IMR-90 (cell line): Measurements from ENCODE around the gene CAPZA3. TPM values are rescaled to one million over a fixed set of nuclear protein-coding genes. Genes with fewer than 3 reads are reported as not detected.

Source experiments
- ATAC-seq: fragments of 200-7000 bp; cut with Tn5 transposase; 2 replicates; pipeline ENCODE4 v1.9.1; 2020; ENCODE audit warnings: low read depth, mild to moderate bottlenecking, moderate library complexity
- BruUV-seq: library from RNA; stranded (reverse); fragments of 400-500 nt; replicated peaks from 2 replicates; lab custom pipeline; 2021; lab: Mats Ljungman, UMichigan
- CTCF ChIA-PET: fragments of 300-600 bp; formaldehyde crosslinking; extraction: SDS; loops from one replicate; lab custom pipeline; 2021; ENCODE audit warnings: antibody characterized with exemption; lab: Yijun Ruan, JAX
- POLR2A ChIA-PET: fragments of 300-600 bp; sonication (Branson Sonifier 250); formaldehyde crosslinking; loops from one replicate; lab custom pipeline; 2022; ENCODE audit warnings: antibody characterized with exemption; ENCODE audit not compliant: unreplicated experiment; lab: Charles Lee
- DNase-seq: peaks from one replicate; pipeline ENCODE4 v3.0.0; 2013
- H2AFZ ChIP-seq: replicated peaks from 2 replicates; pipeline ENCODE3; 2013; ENCODE audit warnings: low read length, mild to moderate bottlenecking; ENCODE audit not compliant: poor library complexity
- H2AK5ac ChIP-seq: 2 replicates; pipeline ENCODE4 v1.6.1; 2013; ENCODE audit warnings: low read depth, low read length, inconsistent platforms
- H2AK9ac ChIP-seq: replicated peaks from 2 replicates; pipeline ENCODE3; 2013; ENCODE audit warnings: mild to moderate bottlenecking, low read depth, low read length, moderate library complexity; ENCODE audit not compliant: poor library complexity
- H2BK120ac ChIP-seq: 2 replicates; pipeline ENCODE4 v1.6.1; 2013; ENCODE audit warnings: low read depth, low read length, inconsistent platforms
- H2BK15ac ChIP-seq: 3 replicates; pipeline ENCODE4 v1.6.1; 2013; ENCODE audit warnings: low read depth, low read length, inconsistent platforms
- H2BK20ac ChIP-seq: 2 replicates; pipeline ENCODE4 v1.6.1; 2013; ENCODE audit warnings: low read depth, mild to moderate bottlenecking, inconsistent platforms, low read length, moderate library complexity
- H2BK5ac ChIP-seq: 2 replicates; pipeline ENCODE4 v1.6.1; 2013; ENCODE audit warnings: mild to moderate bottlenecking, low read depth, low read length, inconsistent platforms; ENCODE audit not compliant: poor library complexity, severe bottlenecking
- H3K14ac ChIP-seq: replicated peaks from 2 replicates; pipeline ENCODE4 v1.6.1; 2013; ENCODE audit warnings: low read depth, low read length, inconsistent platforms
- H3K18ac ChIP-seq: 2 replicates; pipeline ENCODE4 v1.6.1; 2013; ENCODE audit warnings: low read depth, low read length, control low read depth
- H3K23ac ChIP-seq: 2 replicates; pipeline ENCODE4 v1.6.1; 2013; ENCODE audit warnings: low read depth, low read length, inconsistent platforms
- H3K27ac ChIP-seq: 2 replicates; pipeline ENCODE4 v1.5.1; 2013; ENCODE audit warnings: mild to moderate bottlenecking, control low read depth, low read length; ENCODE audit not compliant: insufficient read depth
- H3K27me3 ChIP-seq: 2 replicates; pipeline ENCODE4 v1.6.1; 2013; ENCODE audit warnings: low read length; ENCODE audit not compliant: control insufficient read depth, insufficient read depth
- H3K36me3 ChIP-seq: 2 replicates; pipeline ENCODE4 v1.6.1; 2013; ENCODE audit warnings: low read length, mixed read lengths; ENCODE audit not compliant: control insufficient read depth, insufficient read depth
- H3K4ac ChIP-seq: 2 replicates; pipeline ENCODE4 v1.6.1; 2013; ENCODE audit warnings: low read depth, low read length, inconsistent platforms
- H3K4me1 ChIP-seq: 2 replicates; pipeline ENCODE4 v1.6.1; 2013; ENCODE audit warnings: low read length, mixed read lengths; ENCODE audit not compliant: control insufficient read depth, insufficient read depth
- H3K4me2 ChIP-seq: 2 replicates; pipeline ENCODE4 v1.6.1; 2013; ENCODE audit warnings: low read depth, mild to moderate bottlenecking, control low read depth, low read length, moderate library complexity
- H3K4me3 ChIP-seq: 2 replicates; pipeline ENCODE4 v1.5.1; 2013; ENCODE audit warnings: low read depth, mild to moderate bottlenecking, control low read depth, low read length, moderate library complexity; ENCODE audit not compliant: insufficient read depth
- H3K56ac ChIP-seq: 2 replicates; pipeline ENCODE4 v1.6.1; 2013; ENCODE audit warnings: low read length, inconsistent platforms; ENCODE audit not compliant: insufficient read depth; ENCODE audit errors: extremely low read depth
- H3K79me1 ChIP-seq, 2 experiments: 2 replicates each; pipeline ENCODE4 v1.6.1; 2013; ENCODE audit warnings: low read length in 2 of 2, inconsistent platforms in 1 of 2, low read depth in 1 of 2
- H3K9ac ChIP-seq: 2 replicates; pipeline ENCODE4 v1.6.1; 2013; ENCODE audit warnings: low read depth, low read length, control low read depth
- H3K9me1 ChIP-seq: 2 replicates; pipeline ENCODE4 v1.6.1; 2013; ENCODE audit warnings: low read length, inconsistent platforms; ENCODE audit not compliant: insufficient read depth
- H3K9me3 ChIP-seq: 2 replicates; pipeline ENCODE4 v1.6.1; 2013; ENCODE audit warnings: low read length; ENCODE audit not compliant: control insufficient read depth, insufficient read depth
- H4K20me1 ChIP-seq: 2 replicates; pipeline ENCODE4 v1.6.1; 2013; ENCODE audit warnings: low read length, inconsistent platforms; ENCODE audit not compliant: insufficient read depth
- H4K5ac ChIP-seq: 2 replicates; pipeline ENCODE4 v1.6.1; 2013; ENCODE audit warnings: mild to moderate bottlenecking, low read depth, low read length, control low read depth
- H4K8ac ChIP-seq, 2 experiments: 2 replicates each; pipeline ENCODE4 v1.6.1; 2013; ENCODE audit warnings: low read depth in 2 of 2, low read length in 2 of 2, control low read depth in 1 of 2, inconsistent platforms in 1 of 2
- H4K91ac ChIP-seq: 2 replicates; pipeline ENCODE4 v1.6.1; 2013; ENCODE audit warnings: low read depth, low read length, inconsistent platforms; ENCODE audit not compliant: insufficient read depth
- BHLHE40 ChIP-seq: fragments of 150-350 bp; IDR thresholded peaks from 2 replicates; pipeline ENCODE4 v1.6.1; 2016; ENCODE audit warnings: mild to moderate bottlenecking, low read depth, low read length
- MAFK ChIP-seq: IDR thresholded peaks from 2 replicates; pipeline ENCODE4 v1.6.1; 2012; ENCODE audit warnings: low read depth, low read length, improper control_type of control experiment
- MXI1 ChIP-seq: IDR thresholded peaks from 2 replicates; pipeline ENCODE4 v1.6.1; 2012; ENCODE audit warnings: low read depth, mild to moderate bottlenecking, low read length, moderate library complexity, borderline replicate concordance
- RFX5 ChIP-seq: IDR thresholded peaks from 2 replicates; pipeline ENCODE4 v1.8.0; 2012; ENCODE audit warnings: low read depth, mild to moderate bottlenecking, low read length, moderate library complexity
- WGBS, 2 experiments: methylation state at CpG; one replicate each; pipeline versions ENCODE4 v1.1.5 to v1.1.7; 2013; ENCODE audit warnings: missing lambda C conversion rate in 2 of 2; ENCODE audit not compliant: insufficient read length in 1 of 2; ENCODE audit errors: extremely low coverage in 2 of 2; 5-methylcytosine and 5-hydroxymethylcytosine counted together
- dilution Hi-C: fragments of 300-500 bp; cut with HindIII; formaldehyde crosslinking; loops from one replicate; pipeline ENCODE4 v1.14.3; 2018; ENCODE audit warnings: low sequenced_read_pairs; ENCODE audit not compliant: unreplicated experiment
- in situ Hi-C: fragments of 300-500 bp; cut with MboI; formaldehyde crosslinking; loops from 3 replicates; pipeline ENCODE4 v1.14.3; 2019; ENCODE audit warnings: low sequenced_read_pairs, inconsistent platforms, mixed read lengths
- intact Hi-C: fragments of 100-400 bp; cut with micrococcal nuclease; formaldehyde crosslinking; loops from 2 replicates; pipeline ENCODE4 v1.10.0; 2022
- polyA plus RNA-seq, 3 experiments: library from polyadenylated mRNA; depleted of rRNA; stranded (reverse); fragments of >200 nt; gene quantifications; 2 replicates each; pipeline ENCODE4 v1.2.3, GENCODE V29; 2012; ENCODE audit warnings: low replicate concordance in 1 of 3
- total RNA-seq: library from RNA; depleted of rRNA; stranded (reverse); fragments of >200 nt; gene quantifications from 2 replicates; pipeline ENCODE4 v1.2.3, GENCODE V29; 2012

The CAPZA3 gene
- total and polyA plus RNA-seq, 2 of the 4 experiments (the other 2 are of a cell fraction), result not detected

- H3K36me3 ChIP-seq, result no peaks in the 10 kb centered on the region
- ATAC-seq (no peak), DNase-seq (peak; percentile 26)
- ChIA-PET CTCF (interaction anchor here (0.6 kb wide), 2 partner anchors 83 to 101 kb away, joined by 3 to 5 read pairs; no protein-coding TSS in a partner anchor), POLR2A (interaction anchor here (0.5 kb wide), 1 partner anchor 577 kb away, joined by 4 read pairs; no protein-coding TSS in a partner anchor)
- no peaks in the 10 kb centered on the region for H4K20me1 ChIP-seq
- no peaks in the 10 kb centered on the region for H3K9me3 ChIP-seq
- no peak overlapping the region for H3K4me2 ChIP-seq
- peak overlapping the region; percentile 73; the same call in 1 of the 2 replicates for H4K91ac ChIP-seq
- H3K14ac ChIP-seq, result peak overlapping the region; percentile 72
- TF ChIP-seq MAFK (no peak), MXI1 (no peak), RFX5 (no peak), BHLHE40 (no peak)
- H3K79me1 ChIP-seq, result no peaks in the 10 kb centered on the region
- peak overlapping the region; percentile 66; the same call in 1 of the 3 replicates for H2BK15ac ChIP-seq
- H3K27me3 ChIP-seq, result no peaks in the 10 kb centered on the region
- no peak overlapping the region for H4K5ac ChIP-seq
- H2AK5ac ChIP-seq, result peak overlapping the region; percentile 85
- no peak overlapping the region for H2AFZ ChIP-seq
- dilution Hi-C loops (no loop called here), intact Hi-C loops (no loop called here), in situ Hi-C loops (no loop called here)
- no peak overlapping the region for H3K56ac ChIP-seq
- H3K18ac ChIP-seq, result peak overlapping the region; percentile 33
- WGBS, 2 experiments, result no CpG with 5 or more reads among the region's 1 CpG
- no TSS peak for BruUV-seq
- no peak overlapping the region for H2AK9ac ChIP-seq
- 0 out of 2 replicates have a peak overlapping the region, but pooled peaks have one; percentile 28 for H3K23ac ChIP-seq
- peaks cover 21% of the 10 kb centered on the region for H3K4me1 ChIP-seq
- peak overlapping the region; percentile 83 for H2BK120ac ChIP-seq
- H4K8ac ChIP-seq, result peak overlapping the region in 1 of 2 experiments; percentile 43; a peak in 1 of 4 replicates
- peaks cover 23% of the 10 kb centered on the region for H3K9me1 ChIP-seq
- no peak overlapping the region for H3K27ac ChIP-seq
- no peak overlapping the region for H2BK5ac ChIP-seq
- H3K4ac ChIP-seq, result peak overlapping the region; percentile 76
- no peak overlapping the region for H3K9ac ChIP-seq
- peak overlapping the region; percentile 91 for H2BK20ac ChIP-seq
- H3K4me3 ChIP-seq, result no peak overlapping the region
Measured at GRCh38 chr12:18750085-18750484, 12.2 kb downstream of the CAPZA3 start.
